GM21447 (cell line): Measurements from ENCODE around the gene SYNGR4.

Experiments
- ATAC-seq: cut with Tn5 transposase; IDR thresholded peaks from one replicate; pipeline ENCODE4 v1.9.1; 2021; ENCODE audit not compliant: unreplicated experiment

SYNGR4 gene

DNA sequence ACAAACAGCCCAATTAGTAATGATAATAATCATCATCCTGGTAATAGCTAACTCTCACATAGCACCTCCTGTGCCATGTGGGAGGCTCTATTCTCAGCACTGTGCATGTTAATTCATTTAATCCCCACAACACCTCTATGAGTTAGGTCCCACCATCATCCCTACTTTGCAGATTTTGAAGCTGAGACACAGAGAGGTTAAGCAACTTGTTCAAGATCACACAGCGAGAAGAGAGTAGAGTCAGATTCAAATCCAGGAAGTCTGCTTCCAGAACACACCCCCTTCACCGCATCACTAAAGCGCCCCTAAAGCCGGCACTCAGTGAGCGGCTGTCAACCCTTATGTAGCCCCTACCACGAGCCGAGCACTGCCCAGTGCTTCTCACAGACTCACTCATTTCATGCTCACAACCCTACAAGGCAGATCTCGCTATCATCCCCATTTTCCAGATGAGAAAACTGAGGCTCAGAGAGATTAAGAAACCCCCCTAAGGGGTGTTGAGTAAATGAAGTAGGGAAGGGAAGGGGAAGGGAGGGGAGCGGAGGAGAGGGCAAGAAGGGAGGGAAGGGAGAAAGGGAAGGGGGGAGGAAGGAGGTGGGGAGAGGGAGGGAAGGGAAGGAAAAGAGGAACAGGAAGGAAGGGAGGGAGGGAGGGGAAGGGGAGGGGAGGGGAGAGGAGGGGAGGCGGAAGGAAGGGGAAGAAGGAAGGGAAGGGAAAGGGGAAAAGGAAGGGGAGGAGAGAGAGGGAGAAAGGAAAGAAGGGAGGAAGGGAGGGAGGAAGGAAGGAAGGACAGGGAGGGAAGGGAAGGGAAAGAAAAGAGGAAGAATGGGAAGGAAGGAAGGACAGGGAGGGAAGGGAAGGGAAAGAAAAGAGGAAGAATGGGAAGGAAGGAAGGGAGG, 22.4 kb upstream of the SYNGR4 start:
- no peak for ATAC-seq

DNA sequence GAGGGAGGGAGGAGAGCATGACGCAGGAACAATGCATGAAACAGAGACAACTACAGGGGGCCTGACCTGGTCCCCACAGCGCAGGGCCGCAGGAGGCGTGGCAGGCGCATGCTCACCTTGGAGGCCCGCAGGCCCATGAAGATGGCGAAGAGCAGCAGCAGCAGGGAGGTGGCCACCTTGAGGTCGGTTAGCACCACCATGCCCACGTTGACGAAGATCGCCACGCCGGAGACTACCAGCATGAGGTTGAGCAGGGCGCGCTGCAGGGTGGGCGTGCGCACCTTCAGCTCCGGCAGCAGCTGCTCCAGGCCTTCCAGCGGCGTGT, 21.8 kb upstream of the SYNGR4 start:
- ATAC-seq = no peak

DNA sequence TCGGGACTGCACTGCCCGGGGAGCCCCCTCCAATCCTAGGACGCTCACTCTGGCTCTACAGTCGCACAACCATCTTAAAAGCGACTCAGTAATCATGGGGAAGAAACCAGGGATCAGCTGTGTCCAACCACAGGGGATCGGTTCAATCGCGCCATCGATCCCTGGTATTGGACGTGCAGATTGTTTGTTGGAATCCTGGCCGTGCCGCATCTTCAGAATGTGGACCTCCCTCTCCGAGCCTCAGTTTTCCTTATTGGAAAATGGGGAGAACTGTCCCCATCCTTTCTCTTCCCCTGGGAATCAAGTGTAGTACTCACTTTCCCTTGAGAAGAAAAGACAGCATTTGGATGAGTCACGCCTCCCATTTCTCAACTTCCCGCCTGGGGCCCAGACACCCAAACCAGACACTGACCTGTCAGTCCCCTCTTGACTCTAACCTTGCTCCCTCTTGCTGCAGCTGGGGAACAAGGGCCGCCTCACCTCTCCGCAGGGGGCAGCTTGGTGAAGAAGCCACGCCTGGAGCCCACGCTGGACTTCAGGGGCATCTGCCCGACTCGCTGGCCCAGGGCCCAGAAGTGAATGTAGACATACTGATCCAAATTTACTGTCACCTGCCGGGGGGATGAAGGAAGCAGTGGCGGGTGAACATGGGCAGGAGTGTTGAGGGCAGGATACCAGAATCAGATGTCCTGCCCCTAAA, 21.2 kb upstream of the SYNGR4 start:
- ATAC-seq = no peak

DNA sequence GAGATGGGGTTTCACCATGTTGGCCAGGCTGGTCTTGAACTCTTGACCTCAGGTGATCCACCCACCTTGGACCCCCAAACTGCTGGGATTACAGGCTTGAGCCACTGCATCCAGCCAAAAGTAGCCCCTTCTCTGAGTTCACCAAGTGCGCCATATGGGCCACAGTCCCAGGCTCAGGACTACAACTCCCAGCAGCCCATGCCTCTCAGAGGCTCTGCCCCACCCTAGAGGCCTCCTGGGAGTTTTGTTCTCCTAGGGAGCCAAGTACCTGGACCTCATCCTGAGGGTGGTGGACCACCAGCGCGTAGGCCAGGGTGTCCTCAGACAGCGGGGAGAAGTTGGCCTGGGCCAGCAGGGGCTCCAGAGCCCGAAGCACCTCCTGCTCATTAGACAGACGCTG, 19.3 kb upstream of the SYNGR4 start:
- no peak for ATAC-seq

DNA sequence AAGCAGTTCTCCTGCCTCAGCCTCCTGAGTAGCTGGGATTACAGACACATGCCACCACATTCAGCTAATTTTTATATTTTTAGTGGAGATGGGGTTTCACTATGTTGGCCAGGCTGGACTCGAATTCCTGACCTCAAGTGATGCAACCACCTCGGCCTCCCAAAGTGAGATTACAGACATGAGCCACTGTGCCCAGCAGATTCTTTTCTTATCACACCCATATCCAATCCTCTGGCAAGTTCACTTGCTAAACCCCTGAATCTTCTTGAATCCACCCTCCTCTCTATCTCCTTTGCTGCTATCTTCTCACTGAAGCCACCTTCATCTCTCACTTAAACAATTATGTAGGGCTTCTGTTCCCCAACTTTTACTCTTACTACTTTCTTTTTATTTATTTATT, 18.0 kb upstream of the SYNGR4 start:
- no peak for ATAC-seq

DNA sequence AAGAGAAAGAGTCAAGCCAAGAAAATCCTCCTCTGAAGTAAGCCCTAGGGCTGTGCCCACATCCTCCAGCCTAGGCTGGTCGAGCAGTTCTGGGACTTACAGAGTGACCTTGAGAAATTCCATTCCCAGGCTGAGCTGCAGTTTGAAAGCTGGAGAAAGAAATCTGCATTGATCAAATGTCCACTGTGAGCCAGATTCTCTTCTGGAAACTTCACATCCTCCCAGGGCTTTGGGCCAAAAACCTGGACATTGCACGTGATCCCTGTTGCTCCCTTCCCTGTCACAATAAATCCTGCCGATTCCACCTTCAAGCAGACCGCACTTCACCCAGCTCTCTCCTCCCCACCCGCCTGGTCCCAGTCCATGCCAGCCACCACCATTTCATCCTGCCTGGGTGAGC, 16.1 kb upstream of the SYNGR4 start:
- ATAC-seq = no peak

DNA sequence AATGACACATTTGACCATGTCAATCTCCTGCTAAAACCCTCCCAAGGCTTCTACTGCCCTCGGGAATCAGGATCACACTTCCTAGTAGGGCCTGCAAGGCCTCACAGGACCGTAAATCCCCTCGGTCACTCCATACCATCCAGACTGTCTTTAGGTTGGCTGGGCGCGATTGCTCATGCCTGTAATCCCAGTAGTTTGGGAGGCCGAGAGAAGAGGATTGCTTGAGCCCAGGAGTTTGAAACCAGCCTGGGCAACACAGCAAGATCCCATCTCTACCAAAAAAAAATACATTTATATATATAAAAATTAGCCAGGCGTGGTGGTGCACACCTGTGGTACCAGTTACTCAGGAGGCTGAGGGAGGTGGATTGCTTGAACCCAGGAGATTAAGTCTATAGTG, 15.4 kb upstream of the SYNGR4 start:
- no peak for ATAC-seq

DNA sequence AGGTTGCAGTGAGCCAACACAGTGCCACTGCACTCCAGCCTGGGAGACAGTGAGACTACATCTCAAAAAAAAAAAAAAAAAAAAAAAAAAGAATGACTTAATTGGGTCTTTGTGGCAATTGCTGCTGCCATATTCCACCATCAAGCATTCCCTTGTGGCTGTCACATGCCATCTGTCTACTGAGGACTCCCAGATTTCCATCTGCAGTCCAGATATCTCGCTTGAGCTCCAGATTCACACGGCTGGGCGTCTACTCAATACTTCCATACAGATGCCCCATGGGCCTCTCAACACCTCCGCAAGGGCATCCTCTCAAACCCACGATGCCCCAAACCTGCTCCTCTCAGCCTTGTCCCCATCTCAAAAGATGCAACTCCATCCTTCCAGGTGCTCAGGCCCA, 13.3 kb upstream of the SYNGR4 start:
- ATAC-seq = no peak

DNA sequence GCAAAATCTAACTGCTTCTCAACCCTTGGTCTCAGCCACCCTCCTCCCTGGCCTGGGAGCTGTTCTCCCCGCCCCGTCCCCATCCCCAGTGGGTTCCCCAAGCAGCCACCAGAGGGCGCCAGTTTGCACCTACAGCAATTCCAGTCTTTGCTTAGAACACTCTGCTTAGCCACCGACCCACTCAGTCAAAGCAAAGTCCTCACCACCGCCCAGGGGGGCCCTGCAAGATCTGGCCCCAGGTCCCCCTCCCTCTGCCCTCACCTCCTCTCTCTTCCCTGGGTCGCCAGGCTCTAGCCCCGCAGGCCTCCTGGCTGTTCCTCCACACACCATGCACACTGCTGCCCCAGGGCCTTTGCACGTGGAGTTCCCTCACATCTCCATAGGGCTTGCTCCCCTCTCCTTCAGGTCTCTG, 12.8 kb upstream of the SYNGR4 start:
- ATAC-seq = no peak

DNA sequence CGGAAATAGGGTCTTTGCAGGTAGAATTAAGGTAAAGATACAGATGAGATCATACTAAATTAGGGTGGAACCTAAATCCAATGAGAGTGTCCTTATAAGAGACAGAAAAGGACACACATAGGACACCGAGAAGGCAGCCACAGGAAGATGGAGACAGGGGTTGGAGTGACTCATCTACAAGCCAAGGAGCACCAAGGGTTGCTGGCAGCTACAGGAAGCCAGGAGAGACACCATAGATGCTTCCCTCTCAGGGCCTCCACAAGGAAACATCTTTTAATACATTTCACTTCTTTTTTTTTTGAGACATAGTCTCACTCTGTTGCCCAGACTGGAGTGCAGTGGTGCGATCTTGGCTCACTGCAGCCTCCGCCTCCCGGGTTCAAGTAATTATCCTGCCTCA, 10.5 kb upstream of the SYNGR4 start:
- ATAC-seq = no peak

DNA sequence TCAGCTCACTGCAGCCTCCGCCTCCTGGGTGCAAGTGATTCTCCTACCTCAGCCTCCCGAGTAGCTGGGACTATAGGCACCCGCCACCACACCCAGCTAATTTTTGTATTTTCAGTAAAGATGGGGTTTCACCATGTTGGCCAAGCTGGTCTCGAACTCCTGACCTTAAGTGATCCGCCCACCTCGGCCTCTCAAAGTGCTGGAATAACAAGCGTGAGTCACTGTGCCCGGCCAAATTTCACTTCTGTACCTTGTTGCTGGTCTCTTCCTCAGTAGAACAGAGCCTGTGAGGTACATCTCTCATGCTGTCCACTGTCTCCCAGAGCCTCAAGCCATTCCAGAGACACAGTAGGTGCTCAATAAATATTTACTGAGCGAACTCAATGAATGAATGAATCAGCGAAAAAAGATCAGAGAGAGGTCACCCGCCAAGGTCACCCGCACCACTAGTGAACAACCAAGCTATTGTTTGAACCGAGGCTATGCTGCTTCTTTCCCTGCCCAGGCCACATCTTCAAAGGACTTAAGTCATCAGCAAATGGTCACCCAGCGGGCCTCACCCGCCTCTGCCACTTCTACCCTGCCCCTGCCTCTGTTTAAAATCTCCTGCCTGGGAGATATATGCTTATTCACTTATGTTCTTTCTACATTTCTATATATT, 9.7 kb upstream of the SYNGR4 start:
- ATAC-seq = no peak

DNA sequence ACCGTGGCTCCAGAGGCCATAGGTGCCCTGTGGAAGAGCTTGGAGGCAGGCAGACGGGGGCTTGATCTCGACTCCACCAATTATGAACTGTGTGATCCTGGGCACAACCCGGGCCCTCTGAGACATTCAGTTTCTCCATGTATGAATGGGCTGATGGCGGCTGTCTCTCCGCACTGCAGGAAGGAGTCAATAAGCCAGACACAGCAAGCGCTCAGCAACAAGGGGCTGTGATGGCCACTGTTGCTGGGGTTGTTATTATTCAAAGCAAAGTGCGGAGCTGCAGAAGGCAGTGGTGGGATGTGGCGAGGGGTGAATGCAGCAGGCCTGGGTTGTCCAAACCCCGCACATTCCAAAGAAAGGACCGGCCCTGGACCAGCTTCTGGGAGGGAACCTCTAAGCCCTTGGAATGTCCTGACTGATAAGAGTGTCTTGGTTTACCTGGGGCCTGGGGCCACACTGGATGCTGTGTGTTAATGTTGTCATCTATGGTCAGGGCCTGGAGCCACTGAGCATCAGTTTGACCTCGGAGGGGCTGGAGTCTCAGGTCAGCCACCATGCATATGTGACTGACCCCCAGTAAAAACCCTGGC, 8.7 kb upstream of the SYNGR4 start:
- no peak for ATAC-seq

DNA sequence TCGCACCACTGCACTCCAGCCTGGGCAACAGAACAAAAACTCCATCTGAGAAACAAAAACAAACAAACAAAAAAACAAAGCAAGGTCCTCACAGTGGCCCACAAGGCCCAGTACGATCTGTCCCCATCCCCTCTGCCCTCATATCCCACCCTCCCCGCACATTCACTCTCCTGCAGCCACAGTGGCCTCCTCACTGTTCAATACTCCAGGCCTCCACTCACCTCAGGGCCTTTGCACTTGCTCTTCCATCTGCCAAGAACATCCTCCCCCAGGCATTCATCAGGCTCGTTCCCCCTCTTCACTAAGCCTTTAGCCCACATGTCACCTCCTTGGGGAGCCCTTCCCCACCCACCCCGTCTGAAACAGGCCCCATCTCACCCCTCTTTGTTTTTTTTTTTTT, 5.0 kb upstream of the SYNGR4 start:
- no peak for ATAC-seq

DNA sequence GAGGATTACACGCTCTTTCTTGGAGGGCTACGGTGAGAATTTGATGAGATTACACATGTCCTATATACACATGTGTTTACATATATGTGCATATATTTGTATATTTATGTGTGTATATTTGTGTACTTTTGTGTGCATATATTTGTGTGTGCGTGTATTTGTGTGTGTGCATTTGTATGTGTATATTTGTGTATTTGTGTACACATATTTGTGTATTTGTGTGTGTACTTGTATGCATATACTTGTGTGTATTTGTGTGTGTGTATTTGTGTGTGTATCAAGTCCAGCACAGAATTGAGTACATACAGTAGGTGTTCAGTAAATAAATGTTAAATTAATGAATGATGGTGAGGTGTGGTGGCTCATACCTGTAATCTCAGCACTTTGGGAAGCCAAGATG, 2.3 kb upstream of the SYNGR4 start:
- ATAC-seq = no peak

DNA sequence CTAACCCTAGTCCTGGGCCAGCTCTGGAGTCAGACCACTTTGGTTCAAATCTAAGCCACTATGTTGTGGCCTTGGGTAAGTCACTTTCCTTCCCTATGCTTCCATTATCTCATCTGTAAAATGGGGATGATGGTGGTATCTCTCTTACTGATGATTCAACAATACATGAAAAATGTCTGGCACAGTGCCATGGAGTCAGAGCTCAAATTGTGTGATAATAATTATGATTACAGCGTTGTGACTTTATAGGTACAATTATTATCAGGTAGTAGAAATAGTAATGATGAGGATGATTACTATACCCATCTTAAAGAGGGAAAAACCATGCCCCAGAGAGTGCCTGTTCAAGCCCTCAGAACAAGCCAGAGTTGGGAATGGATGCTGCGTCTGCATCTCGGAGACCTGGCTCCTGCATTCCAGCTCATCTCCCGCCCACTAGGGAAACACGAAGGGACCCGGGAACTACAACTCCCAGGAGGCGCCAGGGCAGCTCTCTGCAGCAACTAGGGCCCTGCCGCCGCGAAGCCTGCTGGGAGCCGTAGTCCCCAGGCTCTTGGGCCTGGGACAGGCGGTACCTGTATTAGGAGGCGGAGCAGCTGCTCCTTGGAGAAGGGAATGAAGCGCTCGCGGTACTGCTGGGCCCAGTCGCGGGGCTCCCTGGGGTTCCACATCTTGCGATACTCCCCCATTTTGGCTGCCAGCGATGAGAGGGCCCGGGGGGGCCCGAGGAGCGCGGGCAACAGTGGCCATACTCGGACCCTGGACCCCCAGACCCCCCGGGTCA, 1.3 kb upstream of the SYNGR4 start:
- ATAC-seq = peak; percentile 54

DNA sequence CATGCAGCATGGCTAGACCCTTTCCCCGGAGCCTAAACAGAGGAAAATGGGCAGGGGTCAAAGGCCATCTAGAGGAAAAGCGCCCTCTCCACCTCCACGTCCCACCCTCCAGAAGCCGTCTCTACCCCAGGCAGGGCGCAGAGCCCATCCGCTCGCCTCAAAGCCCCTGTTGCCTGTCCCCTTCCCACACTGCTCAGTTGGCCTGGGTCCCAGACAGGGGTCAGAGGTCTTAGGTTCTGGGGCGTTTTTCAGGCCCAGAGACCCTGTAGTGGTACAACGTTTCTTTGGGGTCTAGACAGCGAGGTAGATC, 712 bp upstream of the SYNGR4 start:
- ATAC-seq = peak; percentile 19

DNA sequence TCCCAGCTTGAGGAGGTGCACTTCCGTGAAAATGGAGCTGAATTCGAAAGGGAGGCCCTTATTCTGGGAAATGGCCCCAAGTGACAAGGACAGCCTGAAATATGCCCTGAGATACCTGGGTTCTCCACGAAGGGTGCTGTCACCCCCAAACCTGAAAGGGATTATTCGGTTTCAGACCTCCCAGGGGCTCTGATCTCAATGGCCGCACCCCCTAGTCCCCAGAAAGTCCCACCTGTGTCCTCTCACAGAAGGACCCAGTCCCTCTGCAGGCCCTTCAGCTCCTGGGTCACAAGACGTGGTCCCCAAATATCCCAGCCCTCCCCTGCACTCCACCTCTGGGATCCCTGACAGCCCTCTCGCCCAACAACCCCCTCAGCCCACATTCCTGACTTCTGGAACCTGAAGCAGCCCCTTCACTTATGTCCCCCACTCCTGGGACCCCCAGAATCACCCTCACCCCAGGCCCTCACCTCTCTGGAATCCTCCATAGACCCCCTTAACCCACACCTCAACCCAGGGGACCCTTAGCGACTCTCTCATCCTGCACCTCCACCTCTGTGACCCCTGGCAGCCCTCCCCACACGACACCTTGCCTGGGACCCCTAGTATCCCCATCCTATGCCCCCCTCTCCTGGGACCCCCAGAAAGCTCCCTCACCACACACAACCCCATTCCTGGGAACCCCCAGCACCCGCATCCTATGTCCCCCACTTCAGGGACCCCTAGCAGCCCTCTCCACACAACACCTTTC, 606 bp downstream of the SYNGR4 start:
- no peak for ATAC-seq

DNA sequence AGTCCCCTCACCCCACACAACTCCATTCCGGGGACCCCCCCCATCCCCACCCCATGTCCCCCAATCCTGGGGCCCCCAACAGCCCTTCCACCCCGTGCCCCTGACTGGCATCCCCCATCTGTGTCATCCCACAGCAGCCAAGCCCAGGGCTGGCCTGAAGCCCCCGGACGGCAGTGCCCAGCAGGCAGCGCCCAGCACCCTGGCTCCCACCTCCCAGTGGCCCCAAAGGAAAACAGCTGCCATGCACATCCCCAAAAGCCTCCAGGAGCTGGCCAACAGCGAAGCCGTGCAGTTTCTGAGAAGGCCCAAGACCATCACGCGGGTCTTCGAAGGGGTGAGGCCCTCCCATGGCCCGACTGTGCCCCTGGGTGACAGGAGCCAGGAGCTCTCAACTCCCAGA, 1.4 kb downstream of the SYNGR4 start:
- ATAC-seq = no peak

DNA sequence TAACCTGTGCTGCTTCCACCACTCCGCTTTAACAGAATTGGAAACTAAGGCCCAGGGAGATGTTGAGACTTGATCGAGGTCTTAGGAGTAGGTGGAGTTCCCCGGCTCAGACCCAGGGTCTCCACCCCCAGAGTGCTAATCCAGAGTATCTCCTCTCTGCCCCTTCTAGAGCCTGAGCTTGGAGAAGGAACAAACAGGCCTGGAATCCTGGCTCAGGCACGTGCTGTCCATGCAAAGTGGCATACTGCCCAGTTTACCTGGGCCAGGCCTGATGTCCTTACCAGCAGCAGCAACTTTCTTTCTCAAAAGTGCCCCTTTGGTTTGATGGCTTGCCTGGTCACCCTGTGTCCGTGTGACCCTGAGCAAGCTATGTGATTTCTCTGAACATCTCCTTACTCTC, 3.7 kb downstream of the SYNGR4 start:
- ATAC-seq = no peak

DNA sequence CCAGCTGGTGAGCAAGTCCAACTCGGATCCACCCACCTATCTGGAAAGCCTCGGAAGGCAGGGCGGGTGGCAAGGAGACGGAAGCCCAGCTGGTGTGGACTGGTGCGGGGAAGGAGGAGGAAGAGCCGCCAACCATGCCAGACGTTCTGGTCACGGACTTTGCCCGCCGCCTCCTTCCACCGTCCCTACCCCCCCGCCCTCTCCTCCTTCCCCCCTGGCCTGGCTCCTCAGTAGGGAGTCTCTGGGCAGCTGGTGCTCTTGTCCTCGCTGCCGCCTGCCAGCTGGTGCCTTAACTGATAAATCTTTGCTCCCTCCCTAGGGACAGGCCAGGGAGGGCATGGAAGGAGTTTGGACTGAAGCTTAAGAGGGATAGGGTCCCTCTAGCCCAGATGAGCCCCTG, 4.8 kb downstream of the SYNGR4 start:
- no peak for ATAC-seq

DNA sequence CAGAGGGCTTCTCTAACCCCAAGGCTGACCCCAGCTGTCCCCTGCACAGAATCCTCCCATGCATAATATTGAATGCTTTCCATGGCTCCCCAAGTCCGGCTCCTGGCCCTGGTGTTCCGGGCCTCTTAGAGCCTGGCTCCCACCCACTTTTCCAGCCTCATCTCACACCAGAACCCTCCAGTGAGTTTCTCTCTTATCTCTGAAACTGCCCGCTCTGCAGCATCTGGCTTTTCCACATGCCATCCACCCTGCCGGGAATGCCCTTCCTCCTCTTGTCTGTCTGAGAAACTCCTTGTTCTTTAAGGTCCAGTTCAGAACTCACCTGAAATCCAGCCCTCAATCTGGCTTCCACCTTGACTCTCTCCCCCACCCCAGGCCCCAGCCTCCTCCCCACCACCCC, 6.8 kb downstream of the SYNGR4 start:
- no peak for ATAC-seq
